Right renal pelvis (tissue), 4 donors: ENCODE measurements around the gene AP4E1. TPM values are rescaled to one million over a fixed set of nuclear protein-coding genes. Genes with fewer than 3 reads are reported as not detected.
A peak's percentile ranks its signal among the peaks of the same experiment; 100 is the strongest.
"Not testable (repeated sequence)": the region's sequence is repeated elsewhere in the genome, so short reads cannot be mapped to it uniquely, and the experiment has no call there.

Experiments used
- DNase-seq, 4 donors: peaks; one replicate each; pipeline ENCODE4 v3.0.0-alpha.2; 2013; ENCODE audit warnings: low read depth in 4 of 4, low spot score in 3 of 4, missing footprints in 1 of 4
- polyA plus RNA-seq, 4 donors: library from polyadenylated mRNA; unstranded; fragments of 120-200 nt; gene quantifications; one replicate each; pipeline ENCODE4 v1.2.1, GENCODE V29; 2013; ENCODE audit not compliant: insufficient read length in 4 of 4

AP4E1 gene
- polyA plus RNA-seq, 4 donors = 8.0 to 10.8 (median 9.6) TPM

GRCh38 chr15:50886611-50887345 lies 21.7 kb upstream of the AP4E1 start:
- no peak for DNase-seq

DNA sequence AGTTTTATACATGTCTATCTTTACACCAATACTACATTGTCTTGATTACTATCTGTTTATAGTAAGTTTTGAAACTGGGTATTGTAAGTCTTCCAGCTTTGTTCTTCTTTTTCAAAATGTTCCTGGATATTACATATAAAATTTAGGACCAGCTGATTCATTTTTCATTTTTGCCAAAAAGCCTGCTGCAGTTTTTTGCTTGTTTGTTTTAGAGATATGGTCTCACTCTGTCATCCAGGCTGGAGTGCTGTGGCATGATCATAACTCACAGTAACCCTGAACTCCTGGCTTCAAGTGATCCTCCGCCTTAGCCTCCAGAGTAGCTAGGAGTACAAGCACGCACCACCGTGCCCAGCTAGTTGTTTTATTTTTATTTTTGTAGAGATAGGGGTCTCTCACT lies 20.4 kb upstream of the AP4E1 start:
- DNase-seq = no peak

- DNase-seq = no peak
Observed at GRCh38 chr15:50889589-50889988, 18.9 kb upstream of the AP4E1 start.

DNA sequence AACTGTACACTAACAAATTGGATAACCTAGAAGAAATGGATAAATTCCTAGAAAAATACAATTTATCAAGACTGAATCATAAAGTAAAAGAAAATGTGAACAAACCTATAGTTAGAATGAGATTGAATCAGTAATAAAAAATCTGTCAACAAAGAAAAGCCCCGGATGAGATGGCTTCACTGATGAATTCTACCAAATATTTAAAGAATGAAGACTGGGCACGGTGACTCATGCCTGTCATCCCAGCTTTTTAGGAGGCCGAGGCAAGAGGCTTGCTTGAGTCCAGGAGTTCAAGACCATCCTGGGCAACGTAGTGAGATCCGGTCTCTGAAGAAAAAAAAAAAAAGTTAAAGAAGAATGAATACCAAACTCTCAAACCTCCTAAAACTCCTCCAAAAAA lies 17.7 kb upstream of the AP4E1 start:
- no peak for DNase-seq

GRCh38 chr15:50891159-50891558 lies 17.3 kb upstream of the AP4E1 start:
- no peak for DNase-seq

DNA sequence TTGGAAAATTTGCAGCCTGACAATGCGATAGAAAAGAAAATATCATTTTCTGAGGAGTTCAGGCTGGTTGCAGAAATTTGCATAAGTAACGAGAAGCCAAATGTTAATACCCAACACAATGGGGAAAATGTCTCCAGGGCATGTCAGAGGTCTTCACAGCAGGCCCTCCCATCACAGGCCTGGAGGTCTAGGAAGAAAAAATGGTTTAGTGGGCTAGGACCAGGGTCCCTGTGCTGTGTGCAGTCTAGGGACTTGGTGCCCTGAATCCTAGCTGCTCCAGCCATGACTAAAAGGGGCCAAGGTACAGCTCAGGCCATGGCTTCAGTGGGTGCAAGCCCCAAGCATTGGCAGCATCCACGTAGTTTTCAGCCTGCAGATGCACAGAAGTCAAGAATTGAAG lies 14.5 kb upstream of the AP4E1 start:
- DNase-seq = no peak

- DNase-seq = not testable (repeated sequence)
Observed at GRCh38 chr15:50901390-50901789, 7.1 kb upstream of the AP4E1 start.

- DNase-seq = no peak
Observed at GRCh38 chr15:50904211-50904610, 4.3 kb upstream of the AP4E1 start.

DNA sequence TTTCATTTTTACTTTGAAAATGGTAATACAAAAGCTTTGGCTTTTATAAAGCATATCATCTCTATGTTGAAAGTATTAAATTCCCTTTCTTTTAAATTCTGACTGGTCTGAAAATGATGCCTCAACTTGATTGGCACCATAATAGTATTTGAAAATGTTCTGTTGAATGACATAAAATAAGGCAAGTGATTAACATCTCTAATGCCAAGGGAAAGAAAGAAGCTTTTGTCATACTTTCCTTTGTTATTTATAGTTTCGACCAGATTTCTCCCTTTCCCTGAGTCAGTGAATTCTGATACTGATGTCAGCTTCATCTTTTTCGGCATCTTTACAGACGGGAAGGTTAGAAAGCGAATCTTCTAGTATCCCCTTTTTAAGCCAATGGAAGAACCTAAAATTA lies 3.4 kb upstream of the AP4E1 start:
- no peak for DNase-seq

- no peak for DNase-seq
Observed at GRCh38 chr15:50906954-50907600, 1.4 kb upstream of the AP4E1 start.

DNA sequence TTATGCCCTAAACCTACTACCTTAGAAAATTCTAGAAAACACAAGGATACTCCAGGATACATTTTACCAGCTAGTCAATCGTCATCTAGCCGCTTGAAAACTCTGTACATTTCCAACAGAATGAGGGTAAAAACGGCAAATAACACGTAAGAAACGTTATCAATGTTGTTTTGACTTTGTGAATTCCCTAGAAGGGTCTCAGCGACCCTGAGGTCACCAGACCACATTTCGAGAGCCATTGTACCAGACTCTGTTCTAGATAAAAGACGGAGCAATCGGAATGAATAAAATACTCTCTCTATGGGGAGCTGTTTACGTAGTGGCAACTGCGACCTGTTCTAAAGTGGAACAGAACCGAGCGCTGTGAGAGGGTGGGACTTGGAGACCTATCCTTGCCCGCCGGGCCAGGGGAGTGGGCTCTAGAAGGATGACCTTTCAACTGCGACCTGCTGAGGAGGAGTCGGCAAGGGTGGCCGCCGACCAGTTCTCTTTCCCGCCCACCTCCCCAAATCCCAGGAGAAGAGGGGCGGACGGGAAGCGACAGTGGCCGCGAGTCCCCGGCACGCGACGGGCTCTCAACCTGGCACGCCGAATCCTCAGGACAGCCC lies 778 bp upstream of the AP4E1 start:
- DNase-seq = peak in 3 of 4 donors; percentile 12 to 25 (median 13)

- DNase-seq = peak in 1 of 4 donors; percentile 12
Observed at GRCh38 chr15:50909010-50909317, 481 bp downstream of the AP4E1 start.

GRCh38 chr15:50910426-50910795 lies 1.9 kb downstream of the AP4E1 start:
- DNase-seq = not testable (repeated sequence)

DNA sequence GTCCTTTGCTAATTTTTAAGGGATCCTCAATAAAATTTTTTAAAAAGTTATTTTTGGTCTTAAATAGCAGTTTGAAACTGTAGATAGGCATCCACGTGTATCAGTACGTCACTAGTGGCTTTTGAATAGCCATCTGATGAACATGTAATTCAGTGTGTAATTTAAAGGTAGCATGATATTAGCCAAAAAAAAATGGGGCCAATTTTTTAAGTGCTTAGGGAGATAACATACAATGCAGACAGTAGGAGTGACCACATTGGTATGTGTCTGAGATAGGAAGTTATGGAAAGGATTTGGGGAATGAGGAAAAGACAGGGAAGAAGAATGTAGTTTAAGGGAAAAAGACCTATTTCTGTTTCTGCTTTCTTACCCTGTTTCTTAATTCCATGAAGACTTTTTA lies 2.5 kb downstream of the AP4E1 start:
- DNase-seq = no peak

- no peak for DNase-seq
Observed at GRCh38 chr15:50911621-50912020, 3.1 kb downstream of the AP4E1 start.

DNA sequence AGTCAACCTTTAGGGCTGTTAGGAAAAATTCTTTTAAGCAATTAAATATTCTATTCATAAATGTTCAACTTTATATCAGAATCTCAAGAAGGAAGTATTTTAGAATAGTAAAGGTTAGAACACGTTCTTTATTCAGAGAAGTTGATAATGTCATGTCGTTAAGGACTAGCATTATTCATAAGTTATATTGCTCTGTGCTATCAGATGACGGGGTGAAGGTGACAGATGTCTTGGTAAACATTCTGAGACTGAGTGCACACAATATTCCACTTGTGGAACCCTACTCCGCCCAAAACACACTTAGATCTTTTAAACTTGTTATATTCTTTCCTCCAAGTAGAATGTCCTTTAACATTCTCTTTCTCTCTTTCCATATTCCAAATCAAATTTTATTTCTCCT lies 7.9 kb downstream of the AP4E1 start:
- DNase-seq = no peak

DNA sequence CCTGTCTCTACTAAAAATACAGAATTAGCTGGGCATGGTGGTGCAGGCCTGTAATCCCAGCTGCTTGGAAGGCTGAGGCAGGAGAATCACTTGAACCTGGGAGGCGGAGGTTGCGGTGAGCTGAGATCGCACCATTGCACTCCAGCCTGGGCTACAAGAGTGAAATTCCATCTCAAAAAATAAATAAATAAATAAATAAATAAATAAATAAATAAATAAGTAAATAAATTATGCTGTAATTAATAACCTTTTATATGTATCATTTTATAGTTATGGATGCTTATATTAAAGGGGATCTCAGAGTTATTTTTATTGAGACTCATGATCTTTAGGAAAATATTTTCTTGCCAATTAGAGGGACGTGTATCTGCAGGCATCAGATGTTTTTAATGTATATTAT lies 10.9 kb downstream of the AP4E1 start:
- DNase-seq = not testable (repeated sequence)

GRCh38 chr15:50925281-50925680 lies 16.8 kb downstream of the AP4E1 start:
- no peak for DNase-seq

DNA sequence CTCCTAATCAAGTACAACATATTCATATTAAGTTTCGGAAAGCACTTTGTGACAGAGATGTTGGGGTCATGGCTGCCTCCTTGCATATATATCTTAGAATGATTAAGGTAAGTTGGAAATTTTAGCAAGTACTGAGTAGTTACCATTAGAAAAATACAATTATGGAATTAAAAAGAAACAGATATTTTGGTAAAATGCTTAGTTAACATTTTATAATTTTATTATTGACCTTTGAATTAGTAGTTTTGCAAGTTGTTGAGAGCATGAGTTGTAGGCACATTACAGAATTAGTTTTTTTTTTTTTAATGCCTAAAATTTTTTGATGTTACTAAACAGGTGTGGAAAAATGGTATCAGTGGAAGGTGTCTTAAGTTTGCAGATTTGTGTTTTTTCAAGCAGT lies 20.6 kb downstream of the AP4E1 start:
- no peak for DNase-seq

DNA sequence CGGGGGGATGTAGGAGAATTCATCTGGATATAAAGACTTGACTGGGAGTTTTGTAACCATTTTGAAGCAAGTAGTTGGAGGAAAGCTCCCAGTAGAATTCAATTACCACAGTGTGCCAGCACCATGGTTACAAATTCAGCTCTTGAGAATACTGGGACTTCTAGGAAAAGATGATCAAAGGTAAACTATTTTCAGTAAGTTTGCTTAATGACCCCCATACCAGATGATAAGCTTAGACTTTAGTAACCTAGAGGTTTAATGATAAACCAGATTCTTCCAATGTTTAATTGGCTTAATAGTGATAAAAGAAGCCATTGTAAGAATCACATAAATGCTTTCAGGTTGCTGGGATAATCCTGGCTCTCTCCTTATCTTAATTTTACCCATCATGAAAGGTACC lies 22.3 kb downstream of the AP4E1 start:
- DNase-seq = no peak

- DNase-seq = no peak
Observed at GRCh38 chr15:50933341-50933740, 24.9 kb downstream of the AP4E1 start.

DNA sequence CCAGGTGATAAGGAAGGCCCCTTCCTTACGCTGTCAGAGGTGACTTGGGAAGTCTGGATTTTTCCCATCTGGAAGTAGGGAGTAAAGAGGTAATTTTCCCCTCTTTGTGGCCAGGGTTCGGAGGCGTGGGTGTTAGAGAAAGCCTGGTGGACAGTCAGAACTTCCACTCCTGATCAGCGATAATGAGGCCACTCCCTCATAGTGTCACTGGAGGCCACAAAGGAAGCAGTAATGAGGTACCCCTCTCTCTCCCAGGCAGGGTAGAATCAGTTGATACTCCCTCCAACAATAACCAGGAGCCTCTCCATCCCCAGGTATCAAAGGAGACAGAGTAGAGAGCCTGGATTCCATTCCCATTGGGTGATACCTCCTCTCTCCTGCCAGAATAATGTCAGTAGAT lies 30.0 kb downstream of the AP4E1 start:
- DNase-seq = no peak
